Peyer's patch (tissue), 4 donors: ENCODE results near the gene OXCT1.

ENCODE experiments used
- POLR2A ChIP-seq, 2 donors: fragments of 450-650 bp; IDR thresholded peaks; one replicate each; pipeline ENCODE4 v1.5.1; 2017; ENCODE audit warnings: antibody characterized with exemption in 2 of 2, mild to moderate bottlenecking in 2 of 2, moderate library complexity in 2 of 2
- TF ChIP-seq, protein P1 (sequence below), 6 experiments: fragments of 450-650 bp in 4 of 6; fragments of 200-600 bp in 2 of 6; sonication (generic) in 1 of 6; IDR thresholded peaks; one replicate each; pipeline ENCODE4 v1.5.1; 2017 to 2019; ENCODE audit warnings: antibody characterized with exemption in 6 of 6, mild to moderate bottlenecking in 3 of 6, moderate library complexity in 1 of 6

DNA sequence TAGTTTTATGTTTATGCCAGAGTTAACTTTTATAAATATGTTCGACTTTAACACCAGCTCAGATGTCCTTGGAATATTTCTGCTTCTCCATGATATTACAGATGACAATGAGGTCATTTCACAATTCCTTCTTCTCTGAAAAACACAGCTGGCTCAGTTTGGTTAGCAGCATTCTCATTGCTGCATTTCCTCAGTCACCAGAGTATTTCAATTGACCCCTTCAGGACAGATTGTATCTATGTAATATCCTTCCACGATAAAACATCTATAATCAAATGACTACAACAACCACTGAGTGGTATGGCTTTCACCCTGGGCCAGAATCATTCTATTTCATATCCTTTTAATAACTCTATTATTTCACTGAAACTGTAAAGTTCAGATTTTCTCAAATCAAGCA lies 148.7 kb downstream of the OXCT1 start:
- TF ChIP-seq, protein P1, sequence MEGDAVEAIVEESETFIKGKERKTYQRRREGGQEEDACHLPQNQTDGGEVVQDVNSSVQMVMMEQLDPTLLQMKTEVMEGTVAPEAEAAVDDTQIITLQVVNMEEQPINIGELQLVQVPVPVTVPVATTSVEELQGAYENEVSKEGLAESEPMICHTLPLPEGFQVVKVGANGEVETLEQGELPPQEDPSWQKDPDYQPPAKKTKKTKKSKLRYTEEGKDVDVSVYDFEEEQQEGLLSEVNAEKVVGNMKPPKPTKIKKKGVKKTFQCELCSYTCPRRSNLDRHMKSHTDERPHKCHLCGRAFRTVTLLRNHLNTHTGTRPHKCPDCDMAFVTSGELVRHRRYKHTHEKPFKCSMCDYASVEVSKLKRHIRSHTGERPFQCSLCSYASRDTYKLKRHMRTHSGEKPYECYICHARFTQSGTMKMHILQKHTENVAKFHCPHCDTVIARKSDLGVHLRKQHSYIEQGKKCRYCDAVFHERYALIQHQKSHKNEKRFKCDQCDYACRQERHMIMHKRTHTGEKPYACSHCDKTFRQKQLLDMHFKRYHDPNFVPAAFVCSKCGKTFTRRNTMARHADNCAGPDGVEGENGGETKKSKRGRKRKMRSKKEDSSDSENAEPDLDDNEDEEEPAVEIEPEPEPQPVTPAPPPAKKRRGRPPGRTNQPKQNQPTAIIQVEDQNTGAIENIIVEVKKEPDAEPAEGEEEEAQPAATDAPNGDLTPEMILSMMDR (IDR thresholded peaks at IDR 0.05), result no peak
- TF ChIP-seq POLR2A (IDR thresholded peaks at IDR 0.05), result no peak
